Cardiac fibroblast (primary cell): ENCODE results near the gene NEDD8.

ENCODE experiments used
- DNase-seq, 2 donors: peaks; one replicate each; pipeline versions ENCODE4 v3.0.0 to v3.0.0-alpha.2; 2010; ENCODE audit warnings: low read depth in 2 of 2
- H3K4me3 ChIP-seq, 2 donors: replicated peaks in 1 of 2; 1 replicate in 1 of 2; 2 replicates in 1 of 2; pipeline ENCODE4 v1.5.1; 2011; ENCODE audit warnings: low read depth in 2 of 2, low read length in 2 of 2, mild to moderate bottlenecking in 2 of 2, moderate library complexity in 1 of 2
- TF ChIP-seq, protein P1 (sequence below): IDR thresholded peaks from one replicate; pipeline ENCODE4 v1.5.1; 2011; ENCODE audit warnings: low read depth, mild to moderate bottlenecking, low read length, inconsistent platforms

NEDD8 gene

DNA sequence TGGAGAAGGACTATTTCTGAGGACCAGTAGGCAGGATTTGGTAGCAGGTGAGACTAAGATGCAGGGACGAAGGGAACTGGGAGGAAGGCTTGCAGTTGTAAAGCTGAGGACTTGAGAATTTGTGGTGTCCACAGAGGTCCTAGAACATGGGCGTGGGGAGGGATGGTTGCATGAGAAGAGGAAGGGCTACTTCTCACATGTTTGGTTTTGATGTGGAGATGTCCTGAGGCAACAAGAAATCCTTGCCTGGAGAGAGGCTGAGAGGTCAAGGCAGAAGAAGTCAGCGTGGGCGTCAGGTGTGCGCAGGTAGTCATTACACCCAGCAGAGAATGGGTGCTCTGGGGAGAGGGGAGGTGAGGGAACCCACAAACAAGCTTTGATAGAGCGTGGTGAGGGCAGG is 44.9 kb upstream of the NEDD8 start:
- TF ChIP-seq, protein P1, sequence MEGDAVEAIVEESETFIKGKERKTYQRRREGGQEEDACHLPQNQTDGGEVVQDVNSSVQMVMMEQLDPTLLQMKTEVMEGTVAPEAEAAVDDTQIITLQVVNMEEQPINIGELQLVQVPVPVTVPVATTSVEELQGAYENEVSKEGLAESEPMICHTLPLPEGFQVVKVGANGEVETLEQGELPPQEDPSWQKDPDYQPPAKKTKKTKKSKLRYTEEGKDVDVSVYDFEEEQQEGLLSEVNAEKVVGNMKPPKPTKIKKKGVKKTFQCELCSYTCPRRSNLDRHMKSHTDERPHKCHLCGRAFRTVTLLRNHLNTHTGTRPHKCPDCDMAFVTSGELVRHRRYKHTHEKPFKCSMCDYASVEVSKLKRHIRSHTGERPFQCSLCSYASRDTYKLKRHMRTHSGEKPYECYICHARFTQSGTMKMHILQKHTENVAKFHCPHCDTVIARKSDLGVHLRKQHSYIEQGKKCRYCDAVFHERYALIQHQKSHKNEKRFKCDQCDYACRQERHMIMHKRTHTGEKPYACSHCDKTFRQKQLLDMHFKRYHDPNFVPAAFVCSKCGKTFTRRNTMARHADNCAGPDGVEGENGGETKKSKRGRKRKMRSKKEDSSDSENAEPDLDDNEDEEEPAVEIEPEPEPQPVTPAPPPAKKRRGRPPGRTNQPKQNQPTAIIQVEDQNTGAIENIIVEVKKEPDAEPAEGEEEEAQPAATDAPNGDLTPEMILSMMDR: no peak
- no peak for DNase-seq

DNA sequence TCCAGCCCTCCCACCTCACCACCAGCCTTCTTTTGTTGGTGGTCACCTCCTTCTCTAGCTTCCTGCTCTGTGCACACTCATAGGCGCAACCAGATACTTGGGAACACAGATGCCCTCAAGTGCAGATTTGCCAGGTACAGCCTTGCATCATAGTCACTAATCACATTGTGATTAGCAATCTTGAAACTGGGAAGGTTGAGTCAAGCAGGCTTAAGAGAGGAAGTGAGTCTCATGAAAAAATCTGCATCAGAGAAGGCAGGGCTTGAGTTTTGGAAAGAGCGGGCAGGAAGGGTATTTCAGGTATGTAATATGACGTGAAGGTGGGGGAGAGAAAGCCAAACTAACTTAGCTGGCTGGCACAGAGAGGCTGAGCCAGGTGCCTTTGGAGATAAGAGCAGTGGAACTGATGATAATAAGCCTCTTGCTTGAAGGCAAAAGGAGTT is 42.0 kb upstream of the NEDD8 start:
- peak in 1 of 2 donors; percentile 10 for DNase-seq
- TF ChIP-seq, protein P1: no peak
- no peak overlapping the region for H3K4me3 ChIP-seq

More for the DNA sequence above, 44.9 kb upstream of the NEDD8 start:
- no peak overlapping the region for H3K4me3 ChIP-seq

DNA sequence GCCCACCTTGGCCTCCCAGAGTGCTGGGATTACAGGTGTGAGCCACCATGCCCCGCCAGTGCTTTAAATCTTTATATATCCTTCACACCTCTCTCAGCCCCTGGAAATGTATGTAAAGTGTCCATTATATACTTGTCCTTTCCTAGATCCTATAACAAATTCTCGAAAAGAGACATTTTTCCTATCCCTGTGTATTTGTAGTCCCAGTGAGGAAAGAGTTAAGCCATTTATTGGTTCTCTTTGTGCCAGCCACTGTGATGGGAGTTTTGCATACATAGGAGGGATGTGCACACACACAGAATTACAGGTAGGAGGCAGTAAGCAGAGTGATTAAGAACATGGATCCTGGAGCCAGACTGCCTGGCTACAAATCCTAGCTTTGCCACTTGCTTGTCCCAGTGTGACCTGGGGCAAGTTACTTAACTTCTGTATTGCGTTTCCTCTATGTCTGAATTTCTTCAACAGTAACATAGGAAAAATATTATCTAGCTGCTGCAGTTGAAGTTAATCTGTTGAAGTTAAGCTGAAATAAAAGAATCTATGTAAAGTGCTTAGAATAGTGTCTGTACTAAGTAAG is 41.3 kb upstream of the NEDD8 start:
- TF ChIP-seq, protein P1: no peak

DNA sequence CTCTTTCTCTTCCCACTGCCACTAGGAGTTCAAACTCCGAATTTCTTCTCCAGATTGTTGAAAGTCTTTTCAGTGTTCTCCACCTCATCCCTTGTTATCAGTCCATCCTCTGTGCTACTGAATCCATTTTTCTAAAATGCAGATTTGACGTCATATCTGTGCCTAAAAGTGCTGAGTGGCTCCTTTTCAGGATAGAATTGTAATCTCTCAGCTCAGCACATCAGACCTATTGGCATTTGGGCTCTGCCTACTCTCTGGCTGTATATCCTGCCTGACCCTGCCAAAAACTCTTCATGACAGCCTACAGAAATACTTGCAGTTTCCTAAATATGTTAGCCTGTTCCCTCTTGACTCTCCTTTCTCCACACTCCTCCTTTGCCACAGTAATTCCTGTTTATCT is 40.3 kb upstream of the NEDD8 start:
- TF ChIP-seq, protein P1: no peak
- no peak overlapping the region for H3K4me3 ChIP-seq
- no peak for DNase-seq

More for the DNA sequence above, 41.3 kb upstream of the NEDD8 start:
- peak in 1 of 2 donors; percentile 8 for DNase-seq
- H3K4me3 ChIP-seq: no peak overlapping the region

DNA sequence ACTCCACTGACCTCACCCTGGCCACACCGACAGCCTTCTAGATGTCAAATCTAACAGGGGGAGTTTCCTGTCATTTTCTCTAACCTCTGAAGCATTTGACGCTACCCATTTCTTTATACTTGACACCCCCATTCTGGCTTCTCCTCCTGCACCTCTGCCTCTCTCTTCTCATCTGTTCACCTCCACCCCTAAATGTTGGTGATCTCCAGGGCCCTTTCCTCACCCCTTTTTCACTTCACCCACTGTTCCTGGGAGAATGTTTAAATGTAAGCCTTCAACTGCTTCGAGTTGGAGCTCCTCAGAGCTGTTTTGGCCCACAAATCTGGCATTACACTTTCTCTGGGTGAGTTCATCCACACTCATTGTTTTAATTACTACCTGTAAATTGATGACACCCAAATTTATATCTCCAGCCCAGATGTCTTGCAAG is 39.7 kb upstream of the NEDD8 start:
- peak overlapping the region; percentile 95 to 96 for H3K4me3 ChIP-seq
- DNase-seq: no peak
- TF ChIP-seq, protein P1: no peak

DNA sequence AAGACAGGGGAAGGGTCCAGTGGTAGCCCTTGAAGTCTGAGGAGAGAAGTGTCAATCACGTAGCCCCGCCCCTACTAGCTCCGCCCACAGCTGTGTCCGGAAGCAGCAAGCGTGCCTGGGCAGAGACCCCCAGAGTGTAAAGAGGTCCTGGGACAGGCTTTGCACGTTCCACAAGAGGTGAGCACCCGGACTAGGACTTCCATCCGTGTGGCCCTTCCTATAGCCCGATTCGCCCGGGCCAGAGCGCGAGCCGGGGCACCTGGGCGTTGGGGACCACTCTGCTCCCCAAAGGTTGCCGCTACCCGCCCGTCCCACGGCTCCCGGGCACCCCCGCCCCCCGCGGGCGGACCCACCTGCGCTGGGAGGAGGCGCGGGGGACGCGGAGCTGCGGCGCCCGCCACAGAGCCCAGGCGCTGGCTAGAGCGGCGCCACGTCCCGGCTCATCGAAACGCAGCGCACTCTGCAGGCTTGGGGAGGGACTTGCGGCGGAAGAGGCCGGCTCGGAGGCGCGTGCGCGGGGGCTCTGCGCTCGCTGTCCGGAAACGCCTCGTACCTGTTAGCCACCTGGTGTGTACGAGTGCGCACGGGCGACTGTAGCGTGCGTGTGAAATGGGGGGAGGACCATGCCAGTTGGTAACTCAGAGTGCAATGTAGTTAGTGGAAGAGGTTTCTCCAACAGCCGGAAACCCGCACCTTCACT is 39.1 kb upstream of the NEDD8 start, which contains the start of gene RABGGTA:
Gene RABGGTA, minus strand, starts transcription at position 464 of the 700 bp plus-strand sequence. CDS start 482 bp downstream, outside the sequence.
- TF ChIP-seq, protein P1: peak; percentile 59
- peak within 1 kb of the TSS; percentile 95 to 96 for H3K4me3 ChIP-seq
- peak; percentile 87 to 93 for DNase-seq
